RWPE1 (cell line): Measurements from ENCODE around the gene CLDN24.
A peak's percentile ranks its signal among the peaks of the same experiment; 100 is the strongest.

Experiments
- CTCF ChIA-PET: fragments of 350-600 bp; sonication (Branson Sonifier 250); formaldehyde crosslinking; extraction: SDS; loops from one replicate; lab custom pipeline; 2021; lab: Yijun Ruan, JAX
- POLR2A ChIA-PET: fragments of 400-600 bp; formaldehyde crosslinking; extraction: SDS; loops from one replicate; lab custom pipeline; 2020; ENCODE audit warnings: antibody characterized with exemption; ENCODE audit not compliant: low non-redundant PET; lab: Yijun Ruan, JAX
- DNase-seq: peaks from one replicate; pipeline ENCODE4 v3.0.0; 2012; ENCODE audit warnings: low spot score
- H3K27ac ChIP-seq: fragments of 450-650 bp; 2 replicates; pipeline ENCODE4 v1.5.1; 2017
- TF ChIP-seq, protein P1 (sequence below): fragments of 450-650 bp; conservative IDR thresholded peaks from 2 replicates; pipeline ENCODE4 v1.5.1; 2017; ENCODE audit warnings: low read depth, mild to moderate bottlenecking

The CLDN24 gene

DNA sequence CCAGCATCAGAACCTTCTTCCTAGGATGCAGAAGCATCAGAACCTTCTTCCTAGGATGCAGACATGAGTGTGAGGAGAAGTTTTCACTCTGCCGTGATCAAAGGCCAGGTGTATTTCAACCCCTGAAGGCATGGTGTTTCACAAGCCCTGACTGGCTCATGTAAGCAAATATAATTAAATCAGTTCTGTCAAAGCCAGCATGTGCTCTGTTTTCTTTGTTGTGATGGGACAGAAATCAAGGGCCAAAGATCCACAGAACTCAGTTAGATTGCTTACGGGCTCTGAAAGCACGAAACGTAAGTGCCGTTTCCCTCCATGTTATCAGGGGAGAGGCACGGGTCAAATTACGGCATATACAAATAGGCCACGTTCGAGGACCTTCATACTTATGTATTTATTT, 32.0 kb upstream of the CLDN24 start:
- ChIA-PET POLR2A (no interaction called here), CTCF (no interaction called here)
- no peak overlapping the region for H3K27ac ChIP-seq
- DNase-seq = peak; percentile 41
- TF ChIP-seq, protein P1, sequence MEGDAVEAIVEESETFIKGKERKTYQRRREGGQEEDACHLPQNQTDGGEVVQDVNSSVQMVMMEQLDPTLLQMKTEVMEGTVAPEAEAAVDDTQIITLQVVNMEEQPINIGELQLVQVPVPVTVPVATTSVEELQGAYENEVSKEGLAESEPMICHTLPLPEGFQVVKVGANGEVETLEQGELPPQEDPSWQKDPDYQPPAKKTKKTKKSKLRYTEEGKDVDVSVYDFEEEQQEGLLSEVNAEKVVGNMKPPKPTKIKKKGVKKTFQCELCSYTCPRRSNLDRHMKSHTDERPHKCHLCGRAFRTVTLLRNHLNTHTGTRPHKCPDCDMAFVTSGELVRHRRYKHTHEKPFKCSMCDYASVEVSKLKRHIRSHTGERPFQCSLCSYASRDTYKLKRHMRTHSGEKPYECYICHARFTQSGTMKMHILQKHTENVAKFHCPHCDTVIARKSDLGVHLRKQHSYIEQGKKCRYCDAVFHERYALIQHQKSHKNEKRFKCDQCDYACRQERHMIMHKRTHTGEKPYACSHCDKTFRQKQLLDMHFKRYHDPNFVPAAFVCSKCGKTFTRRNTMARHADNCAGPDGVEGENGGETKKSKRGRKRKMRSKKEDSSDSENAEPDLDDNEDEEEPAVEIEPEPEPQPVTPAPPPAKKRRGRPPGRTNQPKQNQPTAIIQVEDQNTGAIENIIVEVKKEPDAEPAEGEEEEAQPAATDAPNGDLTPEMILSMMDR = no peak

DNA sequence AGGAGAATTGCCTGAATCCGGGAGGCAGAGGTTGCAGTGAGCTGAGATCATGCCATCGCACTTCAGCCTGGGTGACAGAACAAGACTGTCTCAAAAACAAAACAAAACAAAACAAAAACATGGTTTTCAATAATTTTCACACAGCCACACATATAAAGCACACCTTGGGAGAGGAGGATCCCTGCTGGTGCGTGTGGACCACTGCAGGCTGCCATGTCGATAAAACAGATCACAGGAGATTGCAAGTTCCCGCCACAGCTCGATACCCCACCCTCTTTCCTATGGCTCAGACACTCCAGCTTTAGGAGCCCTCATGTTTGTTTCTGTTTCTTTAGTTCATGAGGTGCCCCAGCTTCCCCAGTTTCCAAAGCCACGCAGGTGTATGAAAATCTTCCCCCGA, 31.3 kb upstream of the CLDN24 start:
- DNase-seq = no peak
- TF ChIP-seq, protein P1 = no peak
- CTCF ChIA-PET = no interaction called here
- POLR2A ChIA-PET = no interaction called here
- no peak overlapping the region for H3K27ac ChIP-seq

DNA sequence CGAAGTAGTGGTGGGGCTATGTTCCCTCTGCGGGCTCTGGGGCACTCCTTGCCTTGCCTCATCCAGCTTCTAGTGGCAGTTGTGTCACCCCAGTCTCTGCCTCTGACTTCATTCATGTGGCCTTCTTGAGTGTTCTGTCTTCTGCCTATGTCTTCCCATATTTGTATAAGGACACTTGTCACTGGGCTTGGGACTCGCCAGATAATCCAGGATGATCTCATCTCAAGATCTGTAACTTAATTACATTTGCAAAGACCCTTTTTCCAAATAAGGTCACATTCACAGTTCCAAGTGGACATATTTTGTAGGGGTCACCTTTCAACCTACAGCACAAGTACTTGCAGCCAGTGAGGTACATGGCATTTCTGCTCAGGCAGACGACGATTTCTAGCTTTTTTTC, 30.3 kb upstream of the CLDN24 start:
- no peak for DNase-seq
- CTCF ChIA-PET = no interaction called here
- H3K27ac ChIP-seq = no peak overlapping the region
- POLR2A ChIA-PET = no interaction called here
- TF ChIP-seq, protein P1 = no peak

DNA sequence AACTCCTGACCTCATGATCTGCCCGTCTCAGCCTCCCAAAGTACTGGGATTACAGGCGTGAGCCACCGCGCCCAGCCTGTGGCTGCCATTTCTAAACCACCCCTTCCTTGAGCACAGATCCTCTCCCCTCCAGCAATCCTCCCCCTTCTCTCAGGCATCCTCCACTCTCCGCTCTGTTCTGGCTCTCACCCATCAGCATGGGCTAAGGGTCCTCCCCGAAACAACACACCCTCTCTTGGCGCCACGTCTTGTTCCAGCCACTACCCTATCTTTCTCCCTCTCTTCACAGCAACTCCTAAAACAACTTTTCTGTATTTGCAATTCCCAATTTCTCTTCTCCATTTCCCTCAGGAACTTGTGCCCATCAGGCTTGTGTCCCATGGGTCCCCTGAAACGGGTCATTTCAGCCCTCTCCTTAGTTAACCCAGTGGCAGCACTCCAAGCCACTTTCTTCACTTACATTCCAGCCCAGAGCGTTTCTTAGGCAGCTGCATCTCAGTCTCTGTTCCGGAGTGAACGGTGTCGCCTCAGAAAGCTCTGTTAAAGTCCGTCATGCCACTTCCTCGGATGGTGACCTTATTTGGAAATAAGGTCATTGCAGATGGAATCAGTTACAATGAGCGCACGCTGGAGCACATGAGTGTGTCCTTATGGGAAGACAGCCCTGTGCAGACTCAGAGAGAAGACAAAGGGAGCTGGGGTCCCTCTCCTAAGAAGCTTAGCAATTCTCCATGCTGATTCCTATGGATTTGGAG, 28.3 kb upstream of the CLDN24 start:
- no peak overlapping the region for H3K27ac ChIP-seq
- TF ChIP-seq, protein P1 = no peak
- POLR2A ChIA-PET = no interaction called here
- CTCF ChIA-PET = interaction anchor here (0.6 to 0.7 kb wide), 2 partner anchors 57 to 412 kb away, joined by 3 read pairs; no protein-coding TSS in a partner anchor
- no peak for DNase-seq

DNA sequence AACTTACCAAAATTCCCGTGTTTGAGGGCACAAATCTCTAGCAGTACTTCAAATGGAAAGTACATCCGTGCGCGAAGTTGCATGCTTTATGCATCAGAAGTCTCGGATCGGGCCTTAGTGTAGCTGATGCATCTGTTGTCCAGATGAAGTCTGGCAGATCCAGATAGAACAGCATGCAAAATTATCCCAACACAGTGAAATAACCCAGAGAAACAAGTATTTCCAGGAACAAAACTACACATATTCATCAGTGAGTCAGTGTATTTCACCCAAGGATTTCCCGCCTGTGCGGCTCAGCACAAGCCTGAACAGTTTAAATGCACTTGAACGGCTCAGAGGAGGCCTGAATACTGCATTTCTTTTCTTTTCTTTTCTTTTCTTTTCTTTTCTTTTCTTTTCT, 27.4 kb upstream of the CLDN24 start:
- CTCF ChIA-PET = no interaction called here
- peak; percentile 68 for DNase-seq
- no peak overlapping the region for H3K27ac ChIP-seq
- POLR2A ChIA-PET = no interaction called here
- TF ChIP-seq, protein P1 = no peak

DNA sequence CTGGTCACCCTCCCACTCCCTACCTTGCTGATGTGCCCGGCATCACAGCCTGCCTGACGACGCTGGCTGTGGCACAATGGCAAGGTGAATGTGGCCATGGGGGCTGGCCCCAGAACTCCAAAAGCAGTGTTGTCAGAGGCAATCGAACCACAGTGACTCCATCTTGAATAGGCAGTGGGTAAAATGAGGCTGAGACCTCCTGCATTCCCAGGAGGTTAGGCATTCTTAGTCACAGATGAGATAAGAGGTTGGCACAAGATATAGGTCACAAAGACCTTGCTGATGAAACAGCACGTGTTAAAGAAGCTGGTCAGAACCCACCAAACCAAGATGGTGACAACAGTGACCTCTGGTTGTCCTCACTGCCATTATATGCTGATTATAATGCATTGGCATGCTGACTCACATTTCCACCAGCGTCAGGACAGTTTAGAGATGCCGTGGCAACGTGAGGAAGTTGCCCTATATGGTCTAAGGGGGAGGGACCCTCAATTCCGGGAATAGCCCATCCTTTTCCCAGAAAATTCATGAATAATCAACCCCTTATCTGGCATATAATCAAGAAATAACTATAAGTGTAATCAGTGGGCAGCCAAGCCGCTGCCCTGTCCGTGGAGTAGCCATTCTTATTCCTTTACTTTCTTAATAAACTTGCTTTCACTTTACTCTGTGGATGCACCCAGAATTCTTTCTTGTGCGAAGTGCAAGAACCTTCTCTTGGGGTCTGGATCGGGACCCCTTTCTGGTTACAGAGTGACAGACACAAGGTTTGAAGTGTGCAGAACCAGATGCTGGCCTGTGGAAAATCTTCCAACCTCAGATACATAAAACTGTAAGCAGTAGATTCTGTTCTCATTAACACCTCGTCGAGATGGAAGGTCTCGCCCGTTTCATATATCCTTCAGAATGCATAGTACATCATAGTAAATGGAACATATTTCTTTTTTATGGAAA, 26.8 kb upstream of the CLDN24 start:
- POLR2A ChIA-PET = no interaction called here
- TF ChIP-seq, protein P1 = no peak
- CTCF ChIA-PET = no interaction called here
- H3K27ac ChIP-seq = no peak overlapping the region
- peak; percentile 58 for DNase-seq
